Fibroblast of villous mesenchyme (primary cell): ENCODE data around the gene ATG16L2. TPM values are rescaled to one million over a fixed set of nuclear protein-coding genes. Genes with fewer than 3 reads are reported as not detected.
"Not testable (repeated sequence)": the region's sequence is repeated elsewhere in the genome, so short reads cannot be mapped to it uniquely, and the experiment has no call there.

Experiments
- DNase-seq: peaks from one replicate; pipeline ENCODE4 v3.0.0-alpha.2; 2010; ENCODE audit warnings: low read depth
- H3K4me3 ChIP-seq: 2 replicates; pipeline ENCODE4 v1.5.1; 2011; ENCODE audit warnings: low read depth, mild to moderate bottlenecking, low read length
- total RNA-seq: library from RNA; depleted of rRNA; stranded (reverse); fragments of >200 nt; gene quantifications from 2 replicates; pipeline ENCODE4 v1.2.3, GENCODE V29; 2012
- TF ChIP-seq, protein P1 (sequence below): IDR thresholded peaks from 2 replicates; pipeline ENCODE4 v1.5.1; 2012; ENCODE audit warnings: low read depth, mild to moderate bottlenecking, low read length; ENCODE audit not compliant: insufficient read depth

The ATG16L2 gene
- total RNA-seq, 1 donor, result 11.2 TPM

DNA sequence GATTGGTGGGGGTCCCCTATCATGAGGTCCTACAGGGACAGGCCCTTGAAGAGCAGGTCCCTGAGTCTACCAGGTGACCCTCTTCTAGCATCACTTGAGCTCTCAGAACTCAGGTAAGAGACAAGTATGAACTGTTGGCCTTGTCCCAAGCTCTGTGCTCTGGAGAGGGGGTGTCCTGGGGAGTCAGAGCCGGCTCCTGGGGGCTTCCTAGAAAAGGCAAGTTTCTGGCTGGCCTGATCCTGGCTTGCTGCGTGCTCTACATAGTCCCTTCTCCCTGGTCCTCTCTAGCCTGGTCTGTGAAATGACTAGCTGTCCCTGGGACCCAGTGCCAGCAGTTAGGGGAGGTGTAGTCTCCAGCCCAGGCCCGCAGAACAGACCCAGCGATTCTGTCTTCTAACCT, 11.4 kb downstream of the ATG16L2 start:
- TF ChIP-seq, protein P1, sequence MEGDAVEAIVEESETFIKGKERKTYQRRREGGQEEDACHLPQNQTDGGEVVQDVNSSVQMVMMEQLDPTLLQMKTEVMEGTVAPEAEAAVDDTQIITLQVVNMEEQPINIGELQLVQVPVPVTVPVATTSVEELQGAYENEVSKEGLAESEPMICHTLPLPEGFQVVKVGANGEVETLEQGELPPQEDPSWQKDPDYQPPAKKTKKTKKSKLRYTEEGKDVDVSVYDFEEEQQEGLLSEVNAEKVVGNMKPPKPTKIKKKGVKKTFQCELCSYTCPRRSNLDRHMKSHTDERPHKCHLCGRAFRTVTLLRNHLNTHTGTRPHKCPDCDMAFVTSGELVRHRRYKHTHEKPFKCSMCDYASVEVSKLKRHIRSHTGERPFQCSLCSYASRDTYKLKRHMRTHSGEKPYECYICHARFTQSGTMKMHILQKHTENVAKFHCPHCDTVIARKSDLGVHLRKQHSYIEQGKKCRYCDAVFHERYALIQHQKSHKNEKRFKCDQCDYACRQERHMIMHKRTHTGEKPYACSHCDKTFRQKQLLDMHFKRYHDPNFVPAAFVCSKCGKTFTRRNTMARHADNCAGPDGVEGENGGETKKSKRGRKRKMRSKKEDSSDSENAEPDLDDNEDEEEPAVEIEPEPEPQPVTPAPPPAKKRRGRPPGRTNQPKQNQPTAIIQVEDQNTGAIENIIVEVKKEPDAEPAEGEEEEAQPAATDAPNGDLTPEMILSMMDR, result no peak

DNA sequence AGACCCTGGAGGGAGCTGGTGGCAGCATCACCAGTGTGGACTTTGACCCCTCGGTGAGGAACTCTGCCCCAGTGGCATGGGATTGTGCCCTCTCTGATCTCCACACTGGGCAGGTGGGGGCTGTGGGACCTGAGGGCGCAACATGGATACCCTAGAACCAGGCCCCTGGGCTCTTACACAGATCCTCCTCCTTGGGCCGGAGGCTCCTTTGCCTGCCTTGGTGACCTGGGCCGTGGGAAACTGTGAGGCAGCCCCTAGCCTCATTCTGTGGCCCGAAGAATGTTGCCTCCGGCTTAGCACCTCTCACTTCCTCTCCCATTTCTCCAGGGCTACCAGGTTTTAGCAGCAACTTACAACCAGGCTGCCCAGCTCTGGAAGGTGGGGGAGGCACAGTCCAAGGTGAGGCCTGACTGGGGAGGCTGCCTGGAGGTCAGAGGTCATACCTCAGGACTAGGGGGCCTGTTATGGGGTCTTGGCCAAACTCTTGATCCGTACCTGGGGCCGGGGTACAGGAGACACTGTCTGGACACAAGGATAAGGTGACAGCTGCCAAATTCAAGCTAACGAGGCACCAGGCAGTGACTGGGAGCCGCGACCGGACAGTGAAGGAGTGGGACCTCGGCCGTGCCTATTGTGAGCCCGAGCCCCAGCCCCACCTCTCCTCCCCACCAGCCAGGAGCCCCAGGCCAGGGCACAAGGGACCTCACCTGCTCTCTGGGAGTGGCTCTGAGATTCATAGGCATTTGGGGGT, 12.2 kb downstream of the ATG16L2 start:
- no peak for DNase-seq
- H3K4me3 ChIP-seq, result no peak overlapping the region
- TF ChIP-seq, protein P1, result no peak

More for the DNA sequence above, 11.4 kb downstream of the ATG16L2 start:
- no peak overlapping the region for H3K4me3 ChIP-seq
- no peak for DNase-seq

DNA sequence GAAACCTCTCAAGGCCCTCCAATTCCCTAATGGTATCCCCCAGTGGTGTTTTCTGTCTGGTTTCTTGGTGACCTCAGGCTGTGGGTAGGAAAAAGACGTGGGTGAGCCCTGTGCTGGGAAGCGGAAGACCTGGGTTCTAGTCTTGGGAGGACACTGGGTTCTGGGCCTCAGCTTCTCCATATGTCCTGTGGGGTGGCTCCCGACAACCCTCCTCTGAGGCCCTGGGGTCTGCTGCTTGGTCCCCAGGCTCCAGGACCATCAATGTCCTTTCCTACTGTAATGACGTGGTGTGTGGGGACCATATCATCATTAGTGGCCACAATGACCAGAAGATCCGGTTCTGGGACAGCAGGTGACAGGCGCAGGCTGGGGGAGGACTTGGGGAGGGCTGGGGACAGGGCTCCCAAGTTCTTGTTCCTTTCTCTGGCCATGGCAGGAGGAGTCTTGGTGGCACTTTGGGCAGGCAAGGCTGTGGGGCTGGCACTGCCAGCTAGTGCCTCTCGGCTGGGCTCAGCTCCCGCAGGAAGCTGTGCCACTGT, 12.8 kb downstream of the ATG16L2 start:
- TF ChIP-seq, protein P1, result no peak
- H3K4me3 ChIP-seq, result no peak overlapping the region
- no peak for DNase-seq

DNA sequence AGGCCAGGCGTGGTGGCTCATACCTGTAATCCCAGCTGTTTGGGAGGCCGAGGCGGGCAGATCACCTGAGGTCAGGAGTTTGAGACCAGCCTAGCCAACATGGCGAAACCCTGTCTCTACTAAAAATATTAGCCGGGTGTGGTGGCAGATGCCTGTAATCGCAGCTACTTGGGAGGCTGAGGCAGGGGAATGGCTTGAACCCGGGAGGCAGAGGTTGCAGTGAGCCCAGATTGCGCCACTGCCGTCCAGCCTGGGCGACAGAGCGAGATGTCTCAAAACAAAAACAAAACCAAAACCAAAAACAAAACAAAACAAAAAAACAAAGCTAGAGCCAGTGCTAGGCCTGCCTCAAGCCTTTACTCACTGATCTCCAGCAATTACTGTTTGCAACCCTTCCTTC, 13.4 kb downstream of the ATG16L2 start:
- not testable (repeated sequence) for DNase-seq, H3K4me3 ChIP-seq

- H3K4me3 ChIP-seq, result no peak overlapping the region
- TF ChIP-seq, protein P1, result no peak
- DNase-seq, result peak; percentile 74
These were observed 13.9 kb downstream of the ATG16L2 start for GRCh38 chr11:72828081-72828567.

GRCh38 chr11:72828692-72829101, 14.5 kb downstream of the ATG16L2 start:
- no peak for DNase-seq
- H3K4me3 ChIP-seq, result no peak overlapping the region
- TF ChIP-seq, protein P1, result no peak

DNA sequence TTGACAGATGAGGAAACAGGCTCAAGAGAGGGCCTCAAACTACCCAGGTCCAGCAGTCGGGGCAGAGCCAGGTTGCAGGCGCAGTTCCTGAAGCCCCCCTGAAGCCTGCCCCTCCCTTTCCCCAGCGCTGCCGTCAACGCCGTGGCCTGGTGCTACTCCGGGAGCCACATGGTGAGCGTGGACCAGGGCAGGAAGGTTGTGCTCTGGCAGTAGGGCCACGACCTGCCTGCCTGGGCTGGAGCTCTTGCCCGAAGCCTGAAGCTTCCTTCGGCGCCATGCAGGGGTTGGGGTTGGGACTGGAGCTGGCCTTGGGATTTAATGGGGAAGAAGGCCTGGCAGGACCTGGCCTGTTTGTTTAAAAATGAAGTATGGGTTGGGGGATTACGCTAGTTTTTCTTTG, 15.0 kb downstream of the ATG16L2 start:
- H3K4me3 ChIP-seq, result no peak overlapping the region
- no peak for DNase-seq
- TF ChIP-seq, protein P1, result no peak
